ENCODE results near the gene AFF2. TPM values are rescaled to one million over a fixed set of nuclear protein-coding genes. Genes with fewer than 3 reads are reported as not detected.

AFF2 gene
- total RNA-seq, 2 donors from 2014 or later: 7.4 to 16.6 TPM

GRCh38 chrX:148577741-148578140 is 77.3 kb downstream of the AFF2 start:
- Histone ChIP-seq H3K27me3 (replicated peaks; ENCODE audit: insufficient read depth) (no peaks in the 10 kb centered on the region), H3K4me1 (ENCODE audit: control insufficient read depth in 1 of 2, low read depth in 2 of 2) (no peaks in the 10 kb centered on the region), H3K9me3 (no peaks in the 10 kb centered on the region), H3K4me3 (no peak overlapping the region), H3K27ac (no peak overlapping the region), H3K36me3 (no peaks in the 10 kb centered on the region)
- TF ChIP-seq, protein P1, sequence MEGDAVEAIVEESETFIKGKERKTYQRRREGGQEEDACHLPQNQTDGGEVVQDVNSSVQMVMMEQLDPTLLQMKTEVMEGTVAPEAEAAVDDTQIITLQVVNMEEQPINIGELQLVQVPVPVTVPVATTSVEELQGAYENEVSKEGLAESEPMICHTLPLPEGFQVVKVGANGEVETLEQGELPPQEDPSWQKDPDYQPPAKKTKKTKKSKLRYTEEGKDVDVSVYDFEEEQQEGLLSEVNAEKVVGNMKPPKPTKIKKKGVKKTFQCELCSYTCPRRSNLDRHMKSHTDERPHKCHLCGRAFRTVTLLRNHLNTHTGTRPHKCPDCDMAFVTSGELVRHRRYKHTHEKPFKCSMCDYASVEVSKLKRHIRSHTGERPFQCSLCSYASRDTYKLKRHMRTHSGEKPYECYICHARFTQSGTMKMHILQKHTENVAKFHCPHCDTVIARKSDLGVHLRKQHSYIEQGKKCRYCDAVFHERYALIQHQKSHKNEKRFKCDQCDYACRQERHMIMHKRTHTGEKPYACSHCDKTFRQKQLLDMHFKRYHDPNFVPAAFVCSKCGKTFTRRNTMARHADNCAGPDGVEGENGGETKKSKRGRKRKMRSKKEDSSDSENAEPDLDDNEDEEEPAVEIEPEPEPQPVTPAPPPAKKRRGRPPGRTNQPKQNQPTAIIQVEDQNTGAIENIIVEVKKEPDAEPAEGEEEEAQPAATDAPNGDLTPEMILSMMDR (IDR thresholded peaks at IDR 0.05): no peak
- ATAC-seq (ENCODE audit: insufficient number of reproducible peaks, low FRiP score, low read depth): no peak
- DNase-seq (ENCODE audit: low spot score): no peak

DNA sequence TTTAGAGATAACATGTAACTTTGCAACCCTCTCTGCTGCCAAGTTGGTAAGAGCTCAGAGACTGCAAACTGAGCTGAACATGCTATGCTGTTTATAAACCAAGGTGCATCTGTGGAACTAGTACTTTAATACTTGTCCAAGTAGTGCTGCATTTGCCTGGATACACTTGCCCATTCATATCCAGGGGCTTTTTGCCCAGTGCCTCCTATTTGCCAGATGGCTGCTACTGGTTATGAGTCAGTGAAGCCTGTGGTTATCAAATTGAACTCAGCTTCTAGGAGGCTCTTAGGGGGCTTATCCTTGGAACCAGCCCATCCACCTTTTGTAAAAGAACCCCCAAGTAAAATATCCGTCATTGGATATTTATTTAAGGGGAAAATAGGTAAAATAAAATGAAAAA is 79.6 kb downstream of the AFF2 start:
- ATAC-seq (ENCODE audit: insufficient number of reproducible peaks, low FRiP score, low read depth): no peak
- H3K4me1 ChIP-seq (ENCODE audit: control insufficient read depth in 1 of 2, low read depth in 2 of 2): no peaks in the 10 kb centered on the region
- H3K4me3 ChIP-seq: no peak overlapping the region
- H3K27me3 ChIP-seq (replicated peaks; ENCODE audit: insufficient read depth): no peaks in the 10 kb centered on the region
- DNase-seq (ENCODE audit: low spot score): no peak
- no peak overlapping the region for H3K27ac ChIP-seq
- H3K36me3 ChIP-seq: no peaks in the 10 kb centered on the region
- TF ChIP-seq, protein P1 (IDR thresholded peaks at IDR 0.05): no peak
- H3K9me3 ChIP-seq: no peaks in the 10 kb centered on the region

- DNase-seq (ENCODE audit: low spot score): no peak
- no peaks in the 10 kb centered on the region for H3K9me3 ChIP-seq
- ATAC-seq (ENCODE audit: insufficient number of reproducible peaks, low FRiP score, low read depth): no peak
- TF ChIP-seq, protein P1 (IDR thresholded peaks at IDR 0.05): no peak
- no peak overlapping the region for H3K4me3 ChIP-seq
- no peaks in the 10 kb centered on the region for H3K36me3 ChIP-seq
- H3K27me3 ChIP-seq (replicated peaks; ENCODE audit: insufficient read depth): no peaks in the 10 kb centered on the region
- H3K4me1 ChIP-seq (ENCODE audit: control insufficient read depth in 1 of 2, low read depth in 2 of 2): no peaks in the 10 kb centered on the region
- H3K27ac ChIP-seq: no peak overlapping the region
Measured at GRCh38 chrX:148582353-148582752, 81.9 kb downstream of the AFF2 start.

DNA sequence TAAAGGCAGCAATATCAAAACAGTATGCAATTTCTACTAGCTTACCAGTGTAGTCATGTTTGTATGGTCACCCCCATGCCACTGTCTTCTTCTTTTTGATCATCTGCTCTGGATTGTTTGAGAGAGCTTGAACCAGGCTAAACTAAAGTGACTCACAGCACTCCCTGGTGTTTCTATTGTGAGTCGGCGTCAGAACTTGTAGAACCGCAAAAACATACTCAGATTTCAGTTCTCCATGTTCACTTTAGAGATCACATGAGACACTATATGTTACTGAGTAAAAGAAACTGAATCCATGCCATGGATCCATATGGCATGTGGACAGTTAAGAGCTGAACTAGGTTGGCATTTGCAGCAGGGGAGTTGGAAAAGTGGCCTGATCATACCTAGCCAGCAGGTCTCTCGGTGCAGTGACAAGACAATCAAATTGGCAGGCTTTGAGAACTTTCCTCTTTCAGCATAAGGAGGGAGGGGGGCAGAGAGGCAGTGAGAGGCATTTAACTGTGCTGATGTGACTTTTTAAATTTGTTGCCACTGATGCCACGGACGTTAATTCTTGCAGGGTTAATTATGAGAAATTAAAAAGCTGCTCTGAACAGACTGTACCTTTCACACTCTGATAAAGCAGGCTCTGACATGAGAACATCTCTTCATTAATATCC is 88.4 kb downstream of the AFF2 start:
- Histone ChIP-seq H3K4me1 (ENCODE audit: control insufficient read depth in 1 of 2, low read depth in 2 of 2) (no peaks in the 10 kb centered on the region), H3K4me3 (no peak overlapping the region), H3K36me3 (no peaks in the 10 kb centered on the region), H3K27me3 (replicated peaks; ENCODE audit: insufficient read depth) (no peaks in the 10 kb centered on the region), H3K9me3 (no peaks in the 10 kb centered on the region), H3K27ac (no peak overlapping the region)
- TF ChIP-seq, protein P1 (IDR thresholded peaks at IDR 0.05): no peak
- ATAC-seq (ENCODE audit: insufficient number of reproducible peaks, low FRiP score, low read depth) (no peak), DNase-seq (ENCODE audit: low spot score) (no peak)

DNA sequence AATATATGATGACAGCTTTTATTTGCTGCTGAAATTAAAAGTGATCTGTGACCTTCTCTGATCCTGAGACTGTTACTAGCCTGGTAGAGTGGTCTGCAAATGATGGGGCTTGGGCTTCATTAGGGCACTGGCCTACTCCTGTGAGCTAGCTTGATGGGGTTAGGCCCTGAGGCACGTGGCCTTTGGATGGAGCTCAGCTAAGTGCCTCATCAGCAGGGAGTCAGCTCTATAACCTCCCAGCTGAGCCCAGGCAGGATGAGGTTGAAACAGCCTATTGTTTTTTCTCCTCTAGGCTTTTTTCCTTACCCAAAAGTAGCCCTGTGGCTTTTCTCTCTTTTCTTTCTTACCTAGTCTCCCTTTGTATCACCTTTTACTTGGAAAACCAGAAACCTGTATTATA is 92.2 kb downstream of the AFF2 start:
- H3K4me3 ChIP-seq: no peak overlapping the region
- no peaks in the 10 kb centered on the region for H3K4me1 ChIP-seq (ENCODE audit: control insufficient read depth in 1 of 2, low read depth in 2 of 2)
- DNase-seq (ENCODE audit: low spot score): no peak
- H3K27ac ChIP-seq: no peak overlapping the region
- no peaks in the 10 kb centered on the region for H3K9me3 ChIP-seq
- no peak for ATAC-seq (ENCODE audit: insufficient number of reproducible peaks, low FRiP score, low read depth)
- H3K27me3 ChIP-seq (replicated peaks; ENCODE audit: insufficient read depth): no peaks in the 10 kb centered on the region
- H3K36me3 ChIP-seq: no peaks in the 10 kb centered on the region
- TF ChIP-seq, protein P1 (IDR thresholded peaks at IDR 0.05): no peak

All from thoracic aorta (tissue), 2 donors.